GM12872 (cell line): Measurements from ENCODE around the gene TAC1.

ENCODE experiments used
- TF ChIP-seq, protein P1 (sequence below): IDR thresholded peaks from 3 replicates; pipeline ENCODE4 v1.5.1; 2011; ENCODE audit warnings: low read depth, mild to moderate bottlenecking, low read length, moderate library complexity; ENCODE audit not compliant: insufficient read depth

TAC1 gene

DNA sequence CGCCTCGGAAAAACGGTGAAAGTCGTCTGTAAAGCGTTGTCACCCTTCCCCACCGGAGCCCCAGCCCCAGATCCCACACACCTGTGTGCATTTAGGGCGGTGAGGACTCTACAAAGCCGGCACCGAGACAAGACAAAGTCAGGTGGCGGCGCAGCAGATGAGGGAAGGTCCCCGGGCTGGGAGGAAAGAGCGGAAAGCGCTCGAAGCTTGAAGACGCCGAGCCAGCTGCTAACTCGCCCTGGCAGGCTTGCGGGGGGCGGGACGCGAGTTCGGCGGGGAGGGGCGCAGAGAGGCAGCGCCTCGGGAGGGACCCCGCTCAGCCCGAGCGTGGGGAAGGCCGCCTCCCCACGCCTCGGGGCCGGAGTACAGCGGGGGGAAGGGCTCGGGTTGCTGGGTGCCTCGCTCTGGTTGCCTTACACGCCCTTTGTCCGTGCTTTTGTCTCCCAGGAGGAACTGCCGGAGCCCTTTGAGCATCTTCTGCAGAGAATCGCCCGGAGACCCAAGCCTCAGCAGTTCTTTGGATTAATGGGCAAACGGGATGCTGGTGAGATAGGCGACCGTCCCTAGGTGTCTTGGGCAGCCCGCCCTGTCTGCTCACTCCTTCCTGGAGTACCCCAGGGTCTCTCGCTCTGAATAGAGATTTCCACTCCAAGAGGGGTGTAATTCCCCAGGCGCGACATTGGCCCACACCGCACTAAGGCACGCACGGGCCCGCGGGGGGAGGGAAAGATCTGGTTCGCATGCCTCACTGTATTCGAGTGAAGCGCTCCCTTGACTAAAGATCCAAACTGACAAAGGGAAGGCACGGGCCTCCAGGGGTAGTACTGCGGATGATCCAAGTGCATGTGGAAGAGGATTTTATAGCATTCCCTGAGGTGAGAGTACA lies 1.6 kb downstream of the TAC1 start:
- TF ChIP-seq, protein P1, sequence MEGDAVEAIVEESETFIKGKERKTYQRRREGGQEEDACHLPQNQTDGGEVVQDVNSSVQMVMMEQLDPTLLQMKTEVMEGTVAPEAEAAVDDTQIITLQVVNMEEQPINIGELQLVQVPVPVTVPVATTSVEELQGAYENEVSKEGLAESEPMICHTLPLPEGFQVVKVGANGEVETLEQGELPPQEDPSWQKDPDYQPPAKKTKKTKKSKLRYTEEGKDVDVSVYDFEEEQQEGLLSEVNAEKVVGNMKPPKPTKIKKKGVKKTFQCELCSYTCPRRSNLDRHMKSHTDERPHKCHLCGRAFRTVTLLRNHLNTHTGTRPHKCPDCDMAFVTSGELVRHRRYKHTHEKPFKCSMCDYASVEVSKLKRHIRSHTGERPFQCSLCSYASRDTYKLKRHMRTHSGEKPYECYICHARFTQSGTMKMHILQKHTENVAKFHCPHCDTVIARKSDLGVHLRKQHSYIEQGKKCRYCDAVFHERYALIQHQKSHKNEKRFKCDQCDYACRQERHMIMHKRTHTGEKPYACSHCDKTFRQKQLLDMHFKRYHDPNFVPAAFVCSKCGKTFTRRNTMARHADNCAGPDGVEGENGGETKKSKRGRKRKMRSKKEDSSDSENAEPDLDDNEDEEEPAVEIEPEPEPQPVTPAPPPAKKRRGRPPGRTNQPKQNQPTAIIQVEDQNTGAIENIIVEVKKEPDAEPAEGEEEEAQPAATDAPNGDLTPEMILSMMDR, result no peak

DNA sequence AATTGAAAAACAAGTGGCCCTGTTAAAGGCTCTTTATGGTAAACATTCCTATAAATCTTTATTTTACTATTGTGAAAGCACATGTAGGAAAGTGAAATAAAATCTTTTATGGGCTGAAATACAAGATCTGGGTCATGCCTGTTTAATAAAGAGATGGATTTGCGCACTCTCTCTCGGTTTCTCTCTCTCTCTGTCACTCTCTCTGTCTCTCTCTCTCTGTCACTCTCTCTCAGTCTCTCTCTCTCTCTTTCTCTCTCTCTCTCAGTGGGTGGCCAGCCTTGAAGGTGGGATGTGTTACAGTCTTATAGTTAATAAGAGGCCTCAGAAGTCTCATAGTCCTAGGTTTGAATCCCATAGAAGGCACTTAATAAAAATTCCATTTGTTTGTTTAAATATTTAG lies 2.4 kb downstream of the TAC1 start:
- TF ChIP-seq, protein P1, result no peak

DNA sequence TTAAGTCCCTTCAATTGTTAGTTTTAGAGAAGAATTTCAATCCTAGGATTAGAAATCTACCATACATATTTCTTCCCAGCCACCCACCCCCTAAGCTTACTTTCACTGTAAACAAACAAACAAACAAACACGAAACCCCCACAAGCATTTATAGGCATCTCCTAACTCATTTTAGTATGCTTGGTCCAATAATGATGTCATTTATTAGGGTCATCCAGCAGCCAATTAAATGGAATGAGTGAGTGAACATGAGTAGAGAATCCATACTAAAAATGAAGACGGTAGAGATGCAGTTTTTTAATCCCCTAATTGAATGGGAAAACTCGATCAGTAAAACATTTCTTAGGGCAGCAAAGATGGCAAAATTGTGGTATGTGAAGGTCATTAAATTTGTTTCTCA lies 3.2 kb downstream of the TAC1 start:
- TF ChIP-seq, protein P1, result no peak

DNA sequence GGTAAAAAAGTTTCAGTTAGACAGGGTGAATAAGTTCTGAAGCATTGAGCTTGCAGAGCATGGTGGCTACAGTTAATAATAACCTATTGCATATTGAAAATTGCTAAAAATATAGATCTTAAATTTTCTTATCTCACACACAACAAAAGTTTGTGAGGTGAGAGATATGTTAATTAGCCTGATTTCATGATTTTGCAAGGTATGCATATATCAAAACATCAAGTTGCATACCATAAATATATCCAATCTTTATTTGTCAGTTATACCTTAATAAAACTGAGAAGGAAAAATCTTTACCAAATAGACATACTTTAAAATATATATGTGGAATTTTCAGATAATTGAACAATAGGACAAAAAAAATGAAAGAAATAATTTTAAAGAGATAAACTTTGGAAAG lies 16.6 kb downstream of the TAC1 start:
- TF ChIP-seq, protein P1, result no peak

GRCh38 chr7:97751566-97751965 lies 19.7 kb downstream of the TAC1 start:
- TF ChIP-seq, protein P1, result no peak

DNA sequence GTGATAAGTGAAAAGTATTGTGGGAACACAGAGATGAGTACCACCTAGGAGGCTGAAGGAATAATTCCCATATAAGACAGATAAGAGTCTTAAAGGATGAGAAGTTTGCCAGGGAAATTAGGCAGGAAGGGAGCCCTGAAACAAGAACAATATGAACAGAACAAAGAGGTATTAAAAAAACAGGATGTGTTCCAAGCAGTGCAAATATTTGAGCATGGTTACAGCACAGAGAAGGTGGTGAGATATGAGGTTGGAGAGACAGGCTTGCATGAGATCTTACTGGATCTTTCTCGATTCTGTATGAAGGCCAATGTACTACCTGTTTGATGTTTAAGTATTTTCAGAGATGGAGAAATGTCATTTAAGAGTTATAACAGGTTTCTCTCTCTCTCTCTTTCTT lies 20.3 kb downstream of the TAC1 start:
- TF ChIP-seq, protein P1, result no peak

DNA sequence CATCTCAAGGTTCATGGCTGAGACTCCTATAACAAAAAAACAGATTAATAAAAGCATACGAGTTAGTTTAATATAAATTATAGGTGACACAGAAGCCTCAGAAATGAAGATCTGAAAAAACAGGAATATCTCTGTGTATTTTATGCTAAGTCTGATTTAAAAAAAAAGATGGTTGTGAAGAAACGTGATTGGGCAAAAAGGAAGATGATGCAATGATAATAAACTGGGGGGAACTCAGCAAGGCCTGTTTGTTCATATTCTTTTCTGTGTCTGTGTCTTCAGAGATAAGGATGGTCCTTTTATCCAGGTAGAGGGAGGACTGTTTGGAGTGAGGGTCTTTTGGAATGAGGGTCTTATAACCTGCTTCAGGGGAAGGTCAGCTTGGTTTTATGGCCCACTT lies 25.9 kb downstream of the TAC1 start:
- TF ChIP-seq, protein P1, result no peak
